ENCODE measurements around the gene CIZ1.
A peak's percentile ranks its signal among the peaks of the same experiment; 100 is the strongest.

CIZ1 gene

DNA sequence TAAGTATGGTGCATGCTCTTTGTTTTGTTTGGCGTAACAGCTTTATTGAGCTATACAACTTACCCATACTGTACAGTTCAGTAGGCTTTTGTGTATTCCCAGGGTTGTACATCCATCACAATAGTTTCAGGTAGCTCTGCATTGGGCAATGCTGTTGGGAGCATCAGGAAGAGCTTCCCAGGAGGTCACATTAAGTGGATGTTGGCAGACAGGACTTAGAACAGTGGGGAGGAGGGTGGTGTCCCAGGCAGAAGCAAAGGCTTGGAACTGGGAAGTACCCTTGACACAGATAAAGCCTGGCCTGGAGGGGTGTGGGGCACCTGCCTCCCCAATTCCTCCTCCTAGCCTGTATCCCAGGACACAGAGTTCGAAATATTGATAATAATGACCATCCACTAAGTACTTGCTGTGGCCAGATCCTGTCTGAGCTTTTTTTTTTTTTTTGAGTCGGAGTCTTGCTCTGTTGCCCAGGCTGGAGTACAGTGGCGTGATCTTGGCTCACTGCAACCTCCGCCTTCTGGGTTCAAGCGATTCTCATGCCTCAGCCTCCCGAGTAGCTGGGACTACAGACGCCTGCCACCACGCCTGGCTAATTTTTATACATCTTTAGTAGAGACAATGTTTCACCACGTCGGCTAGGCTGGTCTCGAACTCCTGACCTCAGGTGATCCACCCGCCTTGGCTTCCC lies 30.0 kb downstream of the CIZ1 start:
- no peak for DNase-seq

DNA sequence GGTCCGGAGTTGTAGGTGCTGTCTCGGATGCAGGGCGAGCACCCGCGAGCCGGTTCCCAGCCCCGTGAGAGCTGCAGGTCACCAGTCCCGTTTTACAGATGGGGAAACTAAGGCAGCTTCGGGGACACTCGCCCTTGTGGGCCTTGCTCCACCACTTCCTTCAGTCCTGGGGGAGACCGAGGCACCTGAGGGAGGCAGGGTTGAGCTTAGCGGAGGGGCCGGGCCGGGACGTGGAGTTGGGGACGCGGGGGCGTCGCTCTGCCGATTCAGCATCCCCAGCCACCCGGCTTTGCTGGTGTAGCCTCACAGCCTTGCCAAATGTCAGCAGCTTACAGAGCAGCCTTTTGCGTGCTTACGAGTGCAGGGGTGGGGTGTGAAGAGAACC lies 30.8 kb downstream of the CIZ1 start:
- DNase-seq, result no peak

DNA sequence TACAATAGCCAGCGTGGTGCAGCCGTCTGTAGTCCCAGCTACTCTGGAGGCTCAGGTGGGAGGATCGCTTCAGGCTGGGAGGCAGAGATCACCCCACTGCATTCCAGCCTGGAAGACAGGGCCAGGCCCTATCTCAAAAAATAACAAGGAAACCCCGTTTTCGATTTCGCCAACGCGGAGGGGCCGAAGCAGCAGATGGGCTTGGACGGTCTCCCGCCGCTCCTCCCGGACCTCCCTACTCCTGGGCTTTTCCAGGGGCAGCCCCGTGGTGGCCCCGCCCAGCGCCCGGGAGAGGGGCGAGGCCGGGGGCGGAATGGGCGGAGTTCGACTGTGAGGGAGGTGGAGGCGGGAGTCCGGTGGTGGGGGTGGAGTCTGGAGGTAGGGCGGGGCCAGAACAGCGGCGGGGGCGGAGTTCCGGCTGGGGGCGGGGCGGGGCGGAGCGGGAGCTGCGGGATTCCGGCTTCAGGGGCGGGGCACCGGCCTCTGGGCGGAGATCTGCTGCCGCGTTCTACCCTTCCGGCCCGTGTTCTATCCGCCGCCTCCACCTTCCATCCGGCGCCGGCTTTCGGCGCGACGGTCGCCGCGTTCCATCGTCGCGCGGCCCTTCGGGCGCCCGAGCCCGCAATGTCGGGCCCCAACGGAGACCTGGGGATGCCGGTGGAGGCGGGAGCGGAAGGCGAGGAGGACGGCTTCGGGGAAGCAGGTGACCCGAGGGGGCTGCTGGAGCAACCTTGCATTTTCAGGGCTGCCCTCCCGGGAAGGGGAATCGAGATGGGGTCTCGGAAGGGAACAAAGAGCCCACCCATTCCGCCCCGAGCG lies 31.4 kb downstream of the CIZ1 start, which contains the start of gene BBLN:
Gene BBLN, plus strand, starts transcription at position 482 of the 819 bp plus-strand sequence. Its CDS starts 143 bp downstream, at position 625.
- peak; percentile 82 for DNase-seq

DNA sequence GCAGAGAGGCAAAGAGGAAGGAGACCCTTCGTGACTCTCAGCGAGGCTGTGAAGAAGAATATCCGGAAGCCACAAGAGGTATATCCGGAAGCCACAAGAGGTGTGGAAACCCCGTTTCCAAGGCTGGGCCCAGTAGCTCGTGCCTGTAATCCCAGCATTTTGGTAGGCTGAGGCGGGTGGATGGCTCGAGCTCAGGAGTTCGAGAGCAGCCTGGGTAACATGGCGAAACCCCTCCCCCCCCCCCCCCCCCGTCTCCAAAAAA lies 31.9 kb downstream of the CIZ1 start:
- DNase-seq, result no peak

DNA sequence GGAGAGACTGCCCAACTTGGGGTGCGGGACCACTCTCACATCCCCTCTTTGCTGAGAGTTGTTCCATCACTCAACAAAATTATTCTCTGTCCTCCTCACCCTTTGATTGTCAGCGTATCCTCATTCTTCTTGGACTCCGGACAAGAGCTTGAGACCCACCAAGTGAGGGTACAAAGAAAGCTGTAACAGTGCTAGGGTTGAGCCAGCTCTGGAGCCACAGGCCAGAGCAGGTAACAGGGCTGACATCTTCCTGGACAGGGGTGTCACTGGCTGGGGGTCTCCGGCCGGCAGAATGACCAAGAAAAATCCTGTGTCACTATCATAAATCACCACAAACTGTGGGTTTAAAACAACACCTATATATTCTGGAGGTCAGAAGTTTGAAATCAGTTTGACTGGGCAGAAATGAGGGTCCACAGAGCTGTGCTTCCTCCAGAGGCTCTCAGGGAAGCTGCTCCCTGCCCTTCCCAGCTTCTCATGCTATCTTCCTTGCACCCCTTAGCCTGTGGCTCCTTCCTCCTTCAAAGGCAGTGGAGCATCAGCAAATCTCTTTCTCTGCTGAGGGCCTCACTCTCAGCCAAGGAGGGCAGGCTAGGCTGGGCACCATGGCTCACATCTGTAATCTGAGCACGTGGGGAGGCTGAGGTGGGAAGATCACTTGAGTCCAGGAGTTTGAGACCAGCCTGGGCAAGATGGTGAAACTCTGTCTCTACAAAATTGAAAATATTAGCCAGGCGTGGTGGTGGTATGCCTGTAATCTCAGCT lies 35.5 kb downstream of the CIZ1 start:
- DNase-seq, result no peak

DNA sequence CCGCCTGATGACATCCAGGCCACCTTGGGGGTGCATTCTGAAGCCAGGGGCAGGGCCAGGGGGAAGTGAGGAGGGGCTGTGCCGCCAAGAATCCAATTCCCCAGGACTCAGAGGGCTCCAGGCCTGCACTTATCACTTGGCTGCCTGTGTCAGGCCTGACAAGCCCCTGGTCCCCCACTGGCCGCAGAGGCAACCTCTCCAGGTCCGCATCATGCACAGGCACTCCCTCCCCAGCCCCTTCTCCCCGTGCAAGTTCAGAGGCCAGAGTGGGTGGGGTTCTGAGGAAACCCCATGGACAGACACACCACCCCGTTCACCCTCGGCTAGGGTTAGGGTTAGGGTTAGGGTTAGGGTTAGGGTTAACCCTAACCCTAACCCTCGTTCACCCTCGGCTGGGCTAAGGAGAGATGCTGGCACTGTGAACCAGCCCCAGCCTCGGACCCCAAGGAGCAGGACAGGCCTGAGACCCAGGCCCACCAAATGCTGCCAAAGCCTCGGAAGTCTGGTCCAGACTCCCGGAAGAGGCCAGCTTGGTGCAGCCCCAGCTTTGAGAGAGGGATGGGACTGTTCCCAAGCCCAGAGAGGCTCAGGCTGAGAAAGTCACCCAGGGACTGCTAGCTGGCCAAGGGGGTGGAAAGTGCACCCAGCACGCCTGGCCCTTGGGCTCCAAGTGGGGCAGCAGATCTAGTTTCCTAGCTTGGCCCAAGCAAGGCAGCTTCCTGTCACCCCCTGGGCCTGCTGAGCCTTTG lies 37.3 kb downstream of the CIZ1 start:
- no peak for DNase-seq

DNA sequence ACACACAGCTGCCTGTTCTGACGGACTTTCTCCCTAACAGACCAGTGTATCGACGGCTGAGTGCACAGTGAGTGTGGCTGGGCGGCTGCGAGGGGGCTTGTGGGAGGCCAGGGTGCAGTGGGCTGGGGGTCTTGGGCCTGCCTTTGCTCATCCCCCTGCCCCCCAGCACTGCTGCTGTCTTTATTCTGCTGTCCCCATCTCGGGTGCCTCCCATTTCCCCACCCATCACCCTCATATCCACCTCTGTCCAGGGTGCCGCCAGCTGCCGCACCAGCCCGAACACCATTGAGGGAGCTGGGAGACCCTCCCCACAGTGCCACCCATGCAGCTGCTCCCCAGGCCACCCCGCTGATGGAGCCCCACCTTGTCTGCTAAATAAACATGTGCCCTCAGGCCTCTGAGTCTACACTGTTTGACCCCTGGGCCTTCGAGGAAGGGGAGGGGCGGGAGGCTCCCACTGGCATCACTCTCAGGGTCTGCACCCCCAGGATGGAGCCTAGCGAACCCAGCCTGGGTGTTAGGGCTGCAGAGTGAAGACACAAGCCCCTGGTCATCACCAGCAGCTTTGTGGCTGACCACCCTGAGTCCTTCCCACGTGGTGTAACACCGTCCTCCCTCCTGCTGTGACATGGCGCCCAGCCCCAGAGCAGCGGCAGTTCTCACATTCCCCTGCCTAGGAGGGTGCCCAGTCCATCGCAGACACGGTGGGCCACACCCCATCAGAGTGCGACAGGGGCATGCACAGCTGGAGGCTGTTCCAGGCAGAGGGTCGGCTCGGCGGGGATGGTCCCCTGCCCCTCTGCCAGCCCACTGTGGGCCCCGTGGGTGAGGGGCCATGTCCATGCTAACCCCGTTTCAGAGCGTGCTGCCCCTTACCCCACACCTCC lies 38.1 kb downstream of the CIZ1 start:
- DNase-seq, result no peak

DNA sequence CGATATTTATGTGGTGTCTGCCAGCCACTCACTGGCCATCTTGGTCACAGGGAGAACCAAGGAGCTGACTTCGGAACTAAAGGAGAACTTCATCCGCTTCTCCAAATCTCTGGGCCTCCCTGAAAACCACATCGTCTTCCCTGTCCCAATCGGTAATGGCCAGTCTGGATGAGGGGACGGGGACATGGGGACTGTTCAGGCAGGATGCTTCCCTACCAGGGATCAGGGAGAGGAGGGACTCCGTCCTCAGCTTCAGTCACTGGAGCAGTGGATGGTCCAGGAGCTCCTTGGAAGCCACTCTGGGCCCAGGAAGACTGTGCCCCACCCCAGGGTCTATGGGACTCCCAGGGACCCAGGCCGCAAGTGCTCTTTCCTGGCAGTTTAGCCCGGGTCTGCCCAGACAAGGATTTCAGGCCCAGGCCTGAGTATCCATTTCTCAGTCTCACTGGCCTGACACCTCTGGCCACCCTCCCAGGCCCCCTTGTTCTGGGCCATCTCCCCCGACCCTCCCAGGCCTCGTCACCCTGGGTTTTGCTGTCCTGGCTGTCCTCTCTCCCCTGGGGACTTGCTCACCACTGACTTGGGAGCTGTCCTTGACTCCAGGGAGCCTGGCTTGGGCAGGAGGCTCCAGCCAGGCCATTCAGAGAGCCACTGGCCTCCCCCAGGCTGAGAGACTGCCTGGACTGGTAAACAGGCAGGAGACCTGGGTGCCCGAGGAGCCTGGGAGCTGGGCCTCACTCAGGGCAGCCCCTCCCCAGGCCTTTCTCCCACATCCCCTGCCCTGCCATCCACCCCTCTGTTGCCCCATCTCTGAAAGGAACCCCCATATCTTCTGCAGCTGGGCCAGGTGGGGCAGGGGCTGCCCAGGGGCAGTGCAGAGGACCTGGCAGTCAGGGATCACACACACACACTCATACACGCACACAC lies 39.0 kb downstream of the CIZ1 start:
- DNase-seq, result no peak

DNA sequence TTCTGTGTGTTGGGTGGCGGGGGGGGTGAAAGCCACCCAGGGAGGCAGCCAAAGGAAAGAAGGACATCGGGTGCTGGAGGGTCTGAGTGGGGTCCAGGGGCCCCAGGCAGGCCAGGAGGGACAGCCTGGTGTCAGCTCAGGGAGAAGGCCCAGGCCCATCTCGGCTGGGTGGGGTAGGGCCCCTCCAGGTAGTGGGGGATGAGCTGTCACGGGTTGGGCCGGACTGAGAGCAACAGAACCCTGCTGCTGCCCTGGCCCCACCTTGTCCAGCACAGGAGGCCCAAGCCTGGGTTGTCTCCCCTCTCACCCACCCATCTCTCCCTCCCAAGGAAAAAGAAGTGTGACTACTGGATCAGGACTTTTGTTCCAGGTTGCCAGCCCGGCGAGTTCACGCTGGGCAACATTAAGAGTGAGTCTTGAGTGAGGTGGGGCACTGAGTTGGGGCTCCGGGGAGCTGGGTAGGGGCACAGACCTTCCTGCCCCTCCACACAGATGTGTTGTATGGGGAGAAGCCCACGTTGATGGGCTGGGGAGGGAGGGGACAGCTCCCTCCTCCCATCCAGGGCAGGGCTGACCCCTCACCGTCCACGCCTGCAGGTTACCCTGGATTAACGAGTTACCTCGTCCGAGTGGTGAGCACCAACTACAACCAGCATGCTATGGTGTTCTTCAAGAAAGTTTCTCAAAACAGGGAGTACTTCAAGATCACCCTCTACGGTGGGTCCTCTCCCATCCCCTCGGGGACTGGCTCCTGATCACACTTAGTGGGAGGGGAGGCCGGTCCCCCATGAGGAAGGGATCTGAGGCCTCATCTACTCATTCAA lies 39.9 kb downstream of the CIZ1 start:
- no peak for DNase-seq

DNA sequence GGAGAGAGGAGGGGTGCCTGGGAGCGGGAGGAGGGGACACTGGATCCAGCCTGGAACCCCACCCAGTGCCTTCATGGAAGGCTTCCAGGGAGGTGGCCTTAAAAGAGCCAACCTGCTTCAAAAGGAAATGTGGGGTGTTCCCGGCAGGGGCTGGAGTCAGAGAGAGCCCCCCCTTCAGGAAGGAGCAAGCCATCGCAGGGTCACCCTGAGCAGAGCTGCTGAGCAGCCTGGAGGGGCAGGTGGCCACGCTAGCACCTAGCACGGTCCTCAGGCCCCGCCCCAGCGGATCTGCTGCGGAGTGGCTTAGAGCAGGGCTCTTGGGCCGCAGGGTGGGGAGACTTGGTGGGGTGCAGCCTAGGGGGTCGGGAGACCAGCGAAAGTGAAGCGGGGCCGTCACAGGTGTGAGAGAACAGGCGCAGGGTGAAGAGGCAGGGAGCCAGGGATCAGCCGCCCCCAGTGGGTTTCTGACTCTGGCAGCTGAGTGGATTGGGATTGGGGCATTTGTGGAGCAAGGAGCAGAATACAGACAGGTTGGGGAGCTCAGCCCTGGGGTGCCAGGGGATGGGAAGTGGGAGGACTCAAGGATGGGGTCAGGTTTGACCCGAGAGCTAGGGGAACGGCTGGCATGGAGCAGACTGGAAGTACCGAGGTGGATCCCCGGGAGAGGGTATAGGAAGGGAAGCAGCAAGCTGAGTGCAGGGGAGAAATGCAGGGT lies 40.6 kb downstream of the CIZ1 start:
- no peak for DNase-seq

DNA sequence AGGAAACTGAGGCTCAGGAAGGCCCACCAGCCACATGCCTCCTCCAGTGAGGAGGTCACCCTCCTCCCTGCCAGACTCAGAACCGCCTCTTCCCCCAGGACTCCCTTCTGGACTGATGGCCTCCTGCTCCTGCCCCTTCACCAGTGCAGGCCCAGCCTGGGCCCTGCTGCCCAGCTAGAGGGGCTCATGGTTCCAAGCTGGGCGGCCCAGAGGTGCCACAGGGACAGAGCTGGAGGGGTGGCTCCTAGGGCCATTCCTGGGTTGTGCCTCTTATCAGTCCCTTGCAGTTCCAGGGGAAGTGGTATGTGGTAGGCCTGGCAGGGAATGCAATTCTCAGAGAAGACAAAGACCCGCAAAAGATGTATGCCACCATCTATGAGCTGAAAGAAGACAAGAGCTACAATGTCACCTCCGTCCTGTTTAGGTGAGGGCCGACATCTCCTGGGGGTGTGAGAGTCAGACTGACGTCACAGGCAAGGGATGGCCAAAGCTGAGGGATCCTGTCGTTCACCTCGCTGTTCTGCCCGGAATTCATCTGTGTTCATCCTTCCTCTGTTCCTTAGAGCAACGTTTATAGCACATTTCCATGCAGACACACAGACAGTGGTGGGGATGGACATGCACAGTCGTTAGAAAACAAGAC lies 41.3 kb downstream of the CIZ1 start:
- DNase-seq, result no peak

DNA sequence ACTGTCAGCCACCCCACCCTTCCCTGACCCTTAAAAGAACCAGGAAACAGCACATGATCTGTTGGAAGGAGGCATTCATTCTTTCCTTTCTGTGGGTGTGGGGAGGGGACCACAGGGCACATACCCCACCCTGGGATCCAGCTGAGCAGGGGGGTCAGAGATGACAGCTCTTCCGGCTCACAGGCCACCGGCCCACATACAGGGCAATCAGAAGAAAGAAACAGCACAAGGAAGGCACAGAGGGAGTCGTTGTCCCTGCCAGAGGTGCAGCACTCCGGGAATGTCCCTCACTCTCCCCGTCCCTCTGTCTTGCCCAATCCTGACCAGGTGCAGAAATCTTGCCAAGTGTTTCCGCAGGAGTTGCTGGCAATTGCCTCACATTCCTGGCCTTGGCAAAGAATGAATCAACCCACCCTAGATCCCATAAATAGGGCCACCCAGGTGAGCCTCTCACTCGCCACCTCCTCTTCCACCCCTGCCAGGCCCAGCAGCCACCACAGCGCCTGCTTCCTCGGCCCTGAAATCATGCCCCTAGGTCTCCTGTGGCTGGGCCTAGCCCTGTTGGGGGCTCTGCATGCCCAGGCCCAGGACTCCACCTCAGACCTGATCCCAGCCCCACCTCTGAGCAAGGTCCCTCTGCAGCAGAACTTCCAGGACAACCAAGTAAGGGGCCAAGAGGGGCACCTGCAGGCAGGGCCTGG lies 42.2 kb downstream of the CIZ1 start, which contains the start of gene LCN2:
Gene LCN2, plus strand, starts transcription at position 453 of the 701 bp plus-strand sequence. Its CDS starts 73 bp downstream, at position 526.
- no peak for DNase-seq

DNA sequence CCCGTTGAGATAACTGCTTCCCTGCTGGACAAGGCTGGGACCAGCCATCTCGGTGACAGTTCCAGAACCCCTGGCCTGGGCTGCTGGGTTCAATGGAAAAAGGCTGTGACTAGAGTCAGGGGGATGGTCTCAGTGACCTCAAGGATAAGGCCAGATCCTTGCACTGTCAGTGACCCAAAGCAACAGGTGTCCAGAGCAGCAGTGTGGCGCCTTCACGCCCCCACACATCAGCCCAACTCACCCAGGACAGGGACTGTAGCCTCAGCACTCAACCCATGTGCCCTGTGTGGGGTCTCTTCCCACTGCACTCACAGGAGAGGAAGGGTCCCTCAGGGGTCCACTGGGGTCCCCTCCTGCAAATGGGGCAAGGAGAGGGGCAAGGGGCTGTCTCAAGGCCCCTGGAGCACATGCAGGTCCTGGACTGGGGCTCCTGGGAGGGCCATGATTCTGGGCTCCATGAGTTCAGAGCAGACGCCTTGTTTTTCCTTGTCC lies 42.8 kb downstream of the CIZ1 start:
- DNase-seq, result no peak

DNA sequence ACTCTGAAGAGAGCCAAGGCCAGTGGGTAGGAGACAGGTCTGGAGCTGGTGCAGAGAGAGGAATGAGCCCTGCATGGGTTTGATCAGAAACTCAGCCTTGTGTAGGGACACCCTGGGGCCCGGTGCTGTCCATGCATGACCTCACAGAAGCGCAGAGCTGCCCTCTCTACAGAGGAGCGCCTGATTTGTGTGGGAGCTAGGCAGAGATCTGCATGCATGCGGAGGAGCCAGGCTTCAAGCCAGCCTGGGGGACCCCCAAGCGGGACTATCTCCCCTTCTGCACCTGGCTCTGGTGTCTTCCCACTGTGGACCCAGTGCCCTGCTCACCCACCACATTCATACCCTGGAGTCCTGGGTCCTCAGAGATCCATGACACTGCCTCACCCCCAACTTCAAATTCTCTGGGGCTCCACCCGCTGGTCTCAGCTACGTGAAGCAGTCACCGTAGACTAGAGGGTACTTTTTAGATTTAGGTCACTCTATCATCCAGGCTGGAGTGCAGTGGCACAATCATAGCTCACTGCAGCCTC lies 44.7 kb downstream of the CIZ1 start:
- DNase-seq, result no peak

DNA sequence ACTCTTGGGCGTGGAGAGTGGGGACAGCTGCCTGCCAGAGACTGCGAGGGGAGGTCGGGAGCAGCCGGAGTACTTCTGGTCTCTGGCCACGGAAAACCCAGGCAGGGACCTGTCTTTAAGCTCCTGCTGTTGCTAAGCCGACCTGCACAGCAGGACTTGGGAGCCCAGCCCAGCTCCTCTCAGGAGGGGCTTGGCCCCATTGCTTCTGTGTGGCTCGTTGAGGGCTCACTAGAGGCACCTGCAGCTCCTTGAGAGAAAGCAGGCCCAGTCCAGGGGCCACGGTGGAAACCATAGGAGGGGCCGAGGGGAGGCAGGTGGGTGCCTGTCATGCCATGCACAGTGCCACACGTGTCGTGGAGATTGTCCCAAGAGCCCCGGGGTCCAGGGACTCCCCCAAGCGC lies 45.4 kb downstream of the CIZ1 start:
- no peak for DNase-seq

DNA sequence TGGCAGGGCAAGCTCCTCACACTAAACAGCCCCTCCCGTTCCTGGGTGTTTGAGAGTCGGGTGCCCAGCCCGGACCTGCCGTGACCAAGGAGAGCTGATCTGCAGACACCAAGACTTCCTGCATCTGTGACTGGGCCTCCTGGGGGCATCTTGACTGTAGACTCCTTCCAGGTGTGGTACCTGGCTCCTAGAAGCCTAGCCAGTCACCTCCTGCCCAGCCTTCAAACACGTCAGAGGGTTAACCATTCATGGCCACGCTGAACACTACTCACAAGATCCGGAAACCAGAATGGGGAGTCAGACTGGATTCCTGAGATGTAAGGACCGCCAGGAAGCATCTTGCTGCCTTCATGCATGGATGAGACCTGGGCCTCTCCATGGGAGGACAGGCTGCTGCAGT lies 45.8 kb downstream of the CIZ1 start:
- no peak for DNase-seq

Data from activated gamma-delta T cell (primary cell).